PFSK-1 (cell line): ENCODE data around the gene AS3MT.

Experiments
- FOXP2 ChIP-seq: optimal IDR thresholded peaks from 2 replicates; pipeline ENCODE3; 2011; ENCODE audit warnings: borderline replicate concordance, control low read depth, inconsistent platforms; ENCODE audit not compliant: insufficient read depth; ENCODE audit errors: extremely low read length, extremely low read depth
- POLR2AphosphoS5 ChIP-seq: IDR thresholded peaks from 2 replicates; pipeline ENCODE4 v1.6.1; 2012; ENCODE audit warnings: low read depth, mild to moderate bottlenecking, control low read depth, low read length, moderate library complexity
- REST ChIP-seq, 2 experiments: IDR thresholded peaks; 2 replicates each; pipeline versions ENCODE4 v1.6.1 to v1.8.0; 2011 to 2012; ENCODE audit warnings: low read depth in 2 of 2, low read length in 2 of 2, control low read depth in 1 of 2, inconsistent platforms in 1 of 2, mild to moderate bottlenecking in 1 of 2, moderate library complexity in 1 of 2; ENCODE audit not compliant: insufficient read depth in 1 of 2
- SIN3A ChIP-seq: IDR thresholded peaks from 2 replicates; pipeline ENCODE4 v1.6.1; 2012; ENCODE audit warnings: mild to moderate bottlenecking, low read length, moderate library complexity, borderline replicate concordance; ENCODE audit not compliant: insufficient read depth
- TAF1 ChIP-seq: IDR thresholded peaks from 2 replicates; pipeline ENCODE4 v1.6.1; 2012; ENCODE audit warnings: low read length, control low read depth, borderline replicate concordance; ENCODE audit not compliant: insufficient read depth

- TF ChIP-seq POLR2AphosphoS5: no peak
- TF ChIP-seq TAF1: no peak
- no peak for TF ChIP-seq FOXP2
- no peak for TF ChIP-seq REST (IDR thresholded peaks at IDR 0.05; ENCODE audit: insufficient read depth in 1 of 2, low read depth in 2 of 2, low read length in 2 of 2)
- TF ChIP-seq SIN3A: no peak
Measured at GRCh38 chr10:102870221-102870620, 951 bp downstream of the AS3MT start.
